Heart left ventricle (tissue), 16 donors: ENCODE measurements around the gene PIGN. TPM values are rescaled to one million over a fixed set of nuclear protein-coding genes. Genes with fewer than 3 reads are reported as not detected.

Experiments
- ATAC-seq, 4 donors: fragments of 200-7000 bp; cut with Tn5 transposase; one replicate each; pipeline ENCODE4 v1.9.1; 2020 to 2022; ENCODE audit warnings: moderate library complexity in 4 of 4, mild to moderate bottlenecking in 3 of 4, moderate number of reproducible peaks in 1 of 4
- DNase-seq, 5 donors: peaks; one replicate each; pipeline ENCODE4 v3.0.0-alpha.2; 2020
- H3K27ac ChIP-seq, 12 donors: fragments of 200-600 bp; sonication (generic) in 4 of 12; one replicate each; pipeline versions ENCODE4 v1.5.0 to v1.8.0; 2016 to 2022; ENCODE audit warnings: mild to moderate bottlenecking in 2 of 12
- H3K27me3 ChIP-seq, 9 donors: fragments of 200-600 bp; sonication (generic) in 2 of 9; one replicate each; pipeline versions ENCODE4 v1.5.1 to v1.8.0; 2016 to 2022; ENCODE audit warnings: mild to moderate bottlenecking in 3 of 9
- H3K36me3 ChIP-seq, 9 donors: fragments of 200-600 bp; sonication (generic) in 2 of 9; one replicate each; pipeline versions ENCODE4 v1.5.0 to v1.8.0; 2018 to 2022; ENCODE audit warnings: mild to moderate bottlenecking in 2 of 9
- H3K4me1 ChIP-seq, 12 donors: fragments of 200-600 bp; sonication (generic) in 4 of 12; one replicate each; pipeline versions ENCODE4 v1.5.0 to v1.8.0; 2016 to 2022; ENCODE audit warnings: mild to moderate bottlenecking in 3 of 12
- H3K4me3 ChIP-seq, 12 donors: fragments of 200-600 bp; sonication (generic) in 4 of 12; one replicate each; pipeline versions ENCODE4 v1.5.0 to v1.8.0; 2017 to 2022; ENCODE audit warnings: mild to moderate bottlenecking in 9 of 12, moderate library complexity in 4 of 12
- H3K9me3 ChIP-seq, 12 donors: fragments of 200-600 bp; sonication (generic) in 4 of 12; one replicate each; pipeline versions ENCODE4 v1.5.0 to v1.8.0; 2016 to 2022; ENCODE audit warnings: mild to moderate bottlenecking in 1 of 12
- CTCF ChIP-seq, 12 donors: fragments of 200-600 bp; sonication (generic) in 4 of 12; IDR thresholded peaks; one replicate each; pipeline versions ENCODE4 v1.5.0 to v1.8.0; 2018 to 2022; ENCODE audit warnings: antibody characterized with exemption in 12 of 12, mild to moderate bottlenecking in 5 of 12
- POLR2A ChIP-seq, 2 donors: fragments of 450-650 bp; IDR thresholded peaks; one replicate each; pipeline ENCODE4 v1.6.1; 2017; ENCODE audit warnings: antibody characterized with exemption in 2 of 2, mild to moderate bottlenecking in 2 of 2, moderate library complexity in 2 of 2
- WGBS, 4 donors: extraction: QIAGEN DNeasy Blood & Tissue Kit in 2 of 4; methylation state at CpG; one replicate each; pipeline versions ENCODE4 v1.1.5 to v1.1.7; 2013 to 2018; 5-methylcytosine and 5-hydroxymethylcytosine counted together
- intact Hi-C, 10 donors: fragments of 100-400 bp; cut with DNase I; formaldehyde crosslinking; loops; one replicate each; pipeline versions ENCODE4 v1.11.1 to v1.14.2; 2022
- polyA plus RNA-seq, 2 donors: library from polyadenylated mRNA; stranded (reverse); fragments of 200-250 nt; gene quantifications; one replicate each; pipeline ENCODE4 v1.2.3, GENCODE V29; 2013
- total RNA-seq, 9 donors: library from RNA; depleted of rRNA in 2 of 9; stranded (reverse); fragments of >200 nt in 2 of 9; fragmentation: NEBNext Ultra II Directional in 3 of 9; extraction: Animal tissue kit (Norgen Biotek cat#: 25700) in 3 of 9; gene quantifications; one replicate each; pipeline versions ENCODE4 v1.1.0 to v1.2.4, GENCODE V29; 2016 to 2023
- donor health status: ischemic (EF 13 %, LVEDD 7.1; RV severe dilation, severe dysfunction).
- donor health status: healthy with polysubstance abuse.
- donor health status: DM: no; HTN: yes; CAD: no.
- donor health status: DM: no; HTN: no; CAD: no.
- donor health status: ischemic (EF 25% LVEDD 6.9; RV normal size, moderate dysfunction).
- donor health status: ischemic (EF 25% LVEDD 5.7; RV mildly dilated, moderate dysfunction).
- donor health status: healthy.
- donor health status: DM: yes; HTN: yes; CAD: no.
- donor health status: ischemic (EF 35%, LVEDD 5.7; RV mildly dilated, moderate dysfunction).
- donor health status: nonischemic (EF 11% LVEDD 7.7; RV severe dilation, severe dysfunction).
- donor health status: DM: yes; HTN: yes; CAD: no.
- donor health status: PGD.
- donor health status: ischemic (EF 29% LVEDD 5.4; RV normal size, mild dysfunction).
- donor health status: nonischemic (EF 23%, LVEDD 6.1; RV moderate dilation, normal function).

PIGN gene
- total and polyA plus RNA-seq, 11 donors, result 4.3 to 29.6 (median 20.7) TPM

- H3K27me3 ChIP-seq, result no peaks in the 10 kb centered on the region
- DNase-seq, result no peak
- no peak overlapping the region for H3K27ac ChIP-seq
Observed at GRCh38 chr18:62209046-62209445, 22.2 kb upstream of the PIGN start.

GRCh38 chr18:62206593-62206992 lies 19.7 kb upstream of the PIGN start:
- H3K4me3 ChIP-seq, result no peak overlapping the region
- TF ChIP-seq CTCF (IDR thresholded peaks at IDR 0.05) (no peak), POLR2A (IDR thresholded peaks at IDR 0.05) (no peak)
- H3K27me3 ChIP-seq, result no peaks in the 10 kb centered on the region
- peaks cover 0 to 17% (median 0%) of the 10 kb centered on the region in 12 donors for H3K4me1 ChIP-seq
- WGBS, 4 donors, result 97 to 99% (median 98%) methylated on average over 4 of the region's 4 CpGs
- DNase-seq (no peak), ATAC-seq (no peak)
- no peak overlapping the region for H3K27ac ChIP-seq
- peaks cover 0 to 6% (median 0%) of the 10 kb centered on the region in 9 donors for H3K36me3 ChIP-seq
- intact Hi-C loops, result no loop called here
- peaks cover 0 to 9% (median 0%) of the 10 kb centered on the region in 12 donors for H3K9me3 ChIP-seq

More at GRCh38 chr18:62209046-62209445, 22.2 kb upstream of the PIGN start:
- H3K36me3 ChIP-seq, result peaks cover 0 to 29% (median 9%) of the 10 kb centered on the region in 9 donors
- intact Hi-C loops, result no loop called here
- H3K4me1 ChIP-seq, result peaks cover 0 to 17% (median 0%) of the 10 kb centered on the region in 12 donors
- H3K9me3 ChIP-seq, result peaks cover 0 to 9% (median 0%) of the 10 kb centered on the region in 12 donors
- no peak overlapping the region for H3K4me3 ChIP-seq
- TF ChIP-seq POLR2A (IDR thresholded peaks at IDR 0.05), result no peak
- no peak for TF ChIP-seq CTCF (IDR thresholded peaks at IDR 0.05)
- no peak for ATAC-seq

- no peak for ATAC-seq
- intact Hi-C loops, result no loop called here
- Histone ChIP-seq H3K9me3 (peaks cover 0 to 9% (median 0%) of the 10 kb centered on the region in 12 donors), H3K36me3 (no peaks in the 10 kb centered on the region), H3K27ac (no peak overlapping the region), H3K4me3 (no peak overlapping the region), H3K27me3 (no peaks in the 10 kb centered on the region), H3K4me1 (peaks cover 0 to 17% (median 0%) of the 10 kb centered on the region in 12 donors)
- TF ChIP-seq CTCF (IDR thresholded peaks at IDR 0.05) (no peak), POLR2A (IDR thresholded peaks at IDR 0.05) (no peak)
- DNase-seq, result no peak
- WGBS, 4 donors, result 92 to 99% (median 96%) methylated on average over 4 of the region's 4 CpGs
Observed at GRCh38 chr18:62205824-62206223, 19.0 kb upstream of the PIGN start.

GRCh38 chr18:62201870-62202269 lies 15.0 kb upstream of the PIGN start:
- intact Hi-C loops, result no loop called here
- ATAC-seq (no peak), DNase-seq (no peak)
- H3K27ac ChIP-seq, result no peak overlapping the region
- no peaks in the 10 kb centered on the region for H3K36me3 ChIP-seq
- TF ChIP-seq POLR2A (IDR thresholded peaks at IDR 0.05) (no peak), CTCF (IDR thresholded peaks at IDR 0.05) (no peak)
- no peak overlapping the region for H3K4me3 ChIP-seq
- peaks cover 0 to 21% (median 8%) of the 10 kb centered on the region in 12 donors for H3K4me1 ChIP-seq
- H3K9me3 ChIP-seq, result no peaks in the 10 kb centered on the region
- no peaks in the 10 kb centered on the region for H3K27me3 ChIP-seq
- WGBS, 4 donors, result 0 to 96% (median 95%) methylated on average over 1 of the region's 1 CpG
